Sigmoid colon (tissue), 7 donors: ENCODE results near the gene MAP4K1. TPM values are rescaled to one million over a fixed set of nuclear protein-coding genes. Genes with fewer than 3 reads are reported as not detected.

Experiments
- DNase-seq: peaks from one replicate; pipeline ENCODE4 v3.0.0-alpha.2; 2019
- H3K27ac ChIP-seq, 4 donors: fragments of 200-600 bp; sonication (generic); one replicate each; pipeline ENCODE4 v1.5.1; 2016 to 2019; ENCODE audit warnings: mild to moderate bottlenecking in 1 of 4
- H3K27me3 ChIP-seq, 3 donors: fragments of 200-600 bp; sonication (generic); one replicate each; pipeline ENCODE4 v1.5.1; 2019; ENCODE audit warnings: mild to moderate bottlenecking in 1 of 3
- H3K36me3 ChIP-seq, 4 donors: fragments of 200-600 bp; sonication (generic); one replicate each; pipeline ENCODE4 v1.5.1; 2016 to 2019
- H3K4me1 ChIP-seq, 4 donors: fragments of 200-600 bp; sonication (generic); one replicate each; pipeline ENCODE4 v1.5.1; 2017 to 2019
- H3K4me3 ChIP-seq, 4 donors: fragments of 200-600 bp; sonication (generic); one replicate each; pipeline ENCODE4 v1.5.1; 2017 to 2019; ENCODE audit warnings: mild to moderate bottlenecking in 2 of 4, moderate library complexity in 1 of 4
- H3K9me3 ChIP-seq, 4 donors: fragments of 200-600 bp in 3 of 4; sonication (generic) in 3 of 4; one replicate each; pipeline versions ENCODE4 v1.5.1 to v1.6.1; 2013 to 2019
- EP300 ChIP-seq, 4 donors: sonication (generic); formaldehyde crosslinking; IDR thresholded peaks; one replicate each; pipeline ENCODE4 v1.6.1; 2017; ENCODE audit warnings: antibody characterized with exemption in 4 of 4
- POLR2A ChIP-seq, 2 donors: fragments of 450-650 bp; IDR thresholded peaks; one replicate each; pipeline ENCODE4 v1.6.1; 2016; ENCODE audit warnings: antibody characterized with exemption in 2 of 2, mild to moderate bottlenecking in 2 of 2, moderate library complexity in 2 of 2
- POLR2AphosphoS5 ChIP-seq, 4 donors: sonication (generic); formaldehyde crosslinking; IDR thresholded peaks; one replicate each; pipeline ENCODE4 v1.6.1; 2017; ENCODE audit warnings: antibody characterized with exemption in 4 of 4
- WGBS, 2 donors: extraction: QIAGEN DNeasy Blood & Tissue Kit; methylation state at CpG; one replicate each; pipeline ENCODE4 v1.1.7; 2013; 5-methylcytosine and 5-hydroxymethylcytosine counted together
- intact Hi-C: fragments of 100-400 bp; cut with DNase I; formaldehyde crosslinking; loops from one replicate; pipeline ENCODE4 v1.15.1; 2023
- polyA plus RNA-seq, 3 donors: library from polyadenylated mRNA; stranded (reverse); fragments of 200-250 nt; gene quantifications; one replicate each; pipeline ENCODE4 v1.2.3, GENCODE V29; 2013
- total RNA-seq, 4 donors: library from RNA; depleted of rRNA; stranded (reverse); fragments of >200 nt; gene quantifications; one replicate each; pipeline ENCODE4 v1.1.0, GENCODE V29; 2016
- TF ChIP-seq, protein P1 (sequence below), 4 experiments: fragments of 450-650 bp in 3 of 4; fragments of 200-600 bp in 1 of 4; IDR thresholded peaks; one replicate each; pipeline ENCODE4 v1.5.1; 2016 to 2019; ENCODE audit warnings: antibody characterized with exemption in 4 of 4, mild to moderate bottlenecking in 3 of 4, moderate library complexity in 2 of 4
- donor health status: healthy with polysubstance abuse.
- donor health status: Bipolar disorder and iron deficiency.
- donor health status: healthy.

Gene MAP4K1
- total and polyA plus RNA-seq, 7 donors = 1.2 to 29.7 (median 1.6) TPM

DNA sequence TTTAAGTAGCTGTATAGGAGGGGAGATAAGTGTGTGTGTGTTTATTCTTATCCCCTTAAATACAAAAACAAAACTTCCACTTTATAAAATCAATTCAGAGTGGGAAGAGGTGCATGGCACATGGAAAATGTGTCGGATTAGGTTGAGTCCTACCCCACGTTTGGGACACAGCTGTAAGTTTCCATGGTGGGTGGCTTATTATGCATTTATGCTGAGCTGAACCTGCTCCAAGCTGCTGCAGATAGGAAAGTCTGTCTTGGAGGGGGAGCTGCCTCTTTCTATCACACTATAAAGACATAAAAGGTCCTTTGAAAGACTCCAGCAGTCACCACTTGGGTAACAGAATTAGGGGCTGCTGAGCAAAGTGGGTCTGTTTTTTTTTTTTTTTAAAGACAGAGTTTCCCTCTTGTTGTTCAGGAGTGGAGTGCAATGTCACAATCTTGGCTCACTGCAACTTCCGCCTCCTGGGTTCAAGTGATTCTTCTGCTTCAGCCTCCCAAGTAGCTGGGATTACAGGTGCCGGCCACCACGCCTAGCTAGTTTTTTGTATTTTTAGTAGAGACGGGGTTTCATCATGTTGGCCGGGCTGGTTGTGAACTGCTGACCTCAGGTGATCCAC lies 44.9 kb upstream of the MAP4K1 start:
- no peak for DNase-seq
- Histone ChIP-seq H3K4me3 (peak overlapping the region in 1 of 4 donors; percentile 11), H3K27ac (peak overlapping the region; percentile 96 to 100 (median 98)), H3K27me3 (no peaks in the 10 kb centered on the region), H3K36me3 (no peaks in the 10 kb centered on the region), H3K9me3 (no peaks in the 10 kb centered on the region), H3K4me1 (peaks cover 0 to 97% (median 96%) of the 10 kb centered on the region in 4 donors)
- TF ChIP-seq POLR2A (IDR thresholded peaks at IDR 0.05) = no peak
- TF ChIP-seq POLR2AphosphoS5 (IDR thresholded peaks at IDR 0.05) = no peak
- TF ChIP-seq, protein P1, sequence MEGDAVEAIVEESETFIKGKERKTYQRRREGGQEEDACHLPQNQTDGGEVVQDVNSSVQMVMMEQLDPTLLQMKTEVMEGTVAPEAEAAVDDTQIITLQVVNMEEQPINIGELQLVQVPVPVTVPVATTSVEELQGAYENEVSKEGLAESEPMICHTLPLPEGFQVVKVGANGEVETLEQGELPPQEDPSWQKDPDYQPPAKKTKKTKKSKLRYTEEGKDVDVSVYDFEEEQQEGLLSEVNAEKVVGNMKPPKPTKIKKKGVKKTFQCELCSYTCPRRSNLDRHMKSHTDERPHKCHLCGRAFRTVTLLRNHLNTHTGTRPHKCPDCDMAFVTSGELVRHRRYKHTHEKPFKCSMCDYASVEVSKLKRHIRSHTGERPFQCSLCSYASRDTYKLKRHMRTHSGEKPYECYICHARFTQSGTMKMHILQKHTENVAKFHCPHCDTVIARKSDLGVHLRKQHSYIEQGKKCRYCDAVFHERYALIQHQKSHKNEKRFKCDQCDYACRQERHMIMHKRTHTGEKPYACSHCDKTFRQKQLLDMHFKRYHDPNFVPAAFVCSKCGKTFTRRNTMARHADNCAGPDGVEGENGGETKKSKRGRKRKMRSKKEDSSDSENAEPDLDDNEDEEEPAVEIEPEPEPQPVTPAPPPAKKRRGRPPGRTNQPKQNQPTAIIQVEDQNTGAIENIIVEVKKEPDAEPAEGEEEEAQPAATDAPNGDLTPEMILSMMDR (IDR thresholded peaks at IDR 0.05) = no peak
- TF ChIP-seq EP300 (IDR thresholded peaks at IDR 0.05) = no peak
- WGBS, 2 donors = 64 to 82% methylated on average over 7 of the region's 7 CpGs
- intact Hi-C loops = no loop called here

DNA sequence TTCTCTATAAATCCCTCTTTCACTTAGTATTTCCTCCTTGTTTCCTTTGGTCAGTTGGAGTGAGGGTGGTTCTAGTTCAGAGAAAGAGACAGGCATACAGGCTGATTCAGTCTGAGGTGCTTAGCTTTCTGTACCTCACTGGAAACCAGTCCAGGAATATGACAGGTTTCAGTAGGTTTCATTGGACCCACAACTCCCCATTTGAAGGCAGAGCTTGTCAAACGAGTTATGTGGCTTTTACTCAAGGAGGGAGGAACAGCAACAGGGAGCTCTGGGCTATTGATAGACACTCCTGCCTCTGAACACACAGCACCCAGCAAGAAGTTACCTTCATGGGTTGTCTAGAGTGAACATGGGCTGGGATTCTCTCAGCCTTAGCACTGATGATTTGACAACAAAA lies 44.2 kb upstream of the MAP4K1 start:
- 2 to 34% methylated on average over 1 of the region's 1 CpG for WGBS, 2 donors
- intact Hi-C loops = no loop called here
- TF ChIP-seq, protein P1 (IDR thresholded peaks at IDR 0.05) = no peak
- no peak for TF ChIP-seq EP300 (IDR thresholded peaks at IDR 0.05)
- H3K9me3 ChIP-seq = no peaks in the 10 kb centered on the region
- DNase-seq = no peak
- H3K27ac ChIP-seq = peak overlapping the region; percentile 96 to 100 (median 98)
- H3K4me1 ChIP-seq = peaks cover 0 to 97% (median 96%) of the 10 kb centered on the region in 4 donors
- no peaks in the 10 kb centered on the region for H3K36me3 ChIP-seq
- H3K4me3 ChIP-seq = no peak overlapping the region
- H3K27me3 ChIP-seq = no peaks in the 10 kb centered on the region

DNA sequence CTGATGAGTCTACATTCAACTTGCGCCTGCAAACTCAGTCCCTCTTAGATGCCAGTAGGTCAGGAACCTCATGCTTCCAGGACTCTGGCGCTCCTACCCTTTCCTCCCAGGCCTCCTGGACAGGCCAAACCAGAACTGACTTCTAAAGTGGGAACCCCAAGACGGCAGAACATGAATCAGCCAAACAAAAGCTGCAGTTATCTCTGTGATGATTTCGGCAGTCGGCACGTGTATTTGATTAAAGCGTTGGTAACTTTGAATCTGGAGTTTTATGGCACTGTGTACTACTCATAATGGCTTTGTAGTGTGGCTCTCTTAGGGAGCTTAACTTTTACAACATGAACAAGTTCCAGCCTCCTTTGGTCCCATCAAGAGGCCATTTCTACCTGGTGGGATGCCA lies 43.4 kb upstream of the MAP4K1 start:
- no peaks in the 10 kb centered on the region for H3K9me3 ChIP-seq
- no peaks in the 10 kb centered on the region for H3K27me3 ChIP-seq
- intact Hi-C loops = no loop called here
- H3K4me1 ChIP-seq = peaks cover 0 to 96% (median 96%) of the 10 kb centered on the region in 4 donors
- 18 to 66% methylated on average over 7 of the region's 7 CpGs for WGBS, 2 donors
- TF ChIP-seq POLR2A (IDR thresholded peaks at IDR 0.05) (no peak), EP300 (IDR thresholded peaks at IDR 0.05) (no peak), POLR2AphosphoS5 (IDR thresholded peaks at IDR 0.05) (no peak)
- TF ChIP-seq, protein P1 (IDR thresholded peaks at IDR 0.05) = no peak
- peak overlapping the region; percentile 96 to 100 (median 98) for H3K27ac ChIP-seq
- no peaks in the 10 kb centered on the region for H3K36me3 ChIP-seq
- H3K4me3 ChIP-seq = no peak overlapping the region
- DNase-seq = no peak

DNA sequence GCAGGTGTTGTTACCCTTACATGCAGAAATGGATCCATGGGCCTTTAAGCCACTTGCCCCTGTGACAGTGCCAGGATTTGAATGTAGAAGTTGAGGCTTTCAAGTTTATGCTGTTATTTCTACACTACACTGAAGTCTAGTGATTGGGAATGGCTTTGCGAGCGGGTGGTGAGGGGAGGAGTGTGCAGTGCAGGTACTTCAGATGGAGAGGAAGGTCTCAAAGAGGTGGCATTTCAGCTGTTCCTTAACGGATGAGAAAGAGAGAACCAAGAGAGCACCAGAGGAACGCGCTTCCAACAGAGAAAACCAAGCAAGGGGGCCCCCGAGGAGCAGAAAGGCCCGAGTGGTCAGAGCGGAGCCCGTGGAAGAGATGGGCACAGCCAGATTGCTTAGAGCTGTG lies 43.0 kb upstream of the MAP4K1 start:
- no peak for DNase-seq
- peaks cover 0 to 96% (median 96%) of the 10 kb centered on the region in 4 donors for H3K4me1 ChIP-seq
- intact Hi-C loops = no loop called here

More for the DNA sequence above, 43.0 kb upstream of the MAP4K1 start:
- no peaks in the 10 kb centered on the region for H3K36me3 ChIP-seq
- H3K27me3 ChIP-seq = no peaks in the 10 kb centered on the region
- no peak overlapping the region for H3K4me3 ChIP-seq
- WGBS, 2 donors = 27 to 72% methylated on average over 9 of the region's 9 CpGs
- no peak for TF ChIP-seq POLR2A (IDR thresholded peaks at IDR 0.05)
- no peak for TF ChIP-seq EP300 (IDR thresholded peaks at IDR 0.05)
- no peak for TF ChIP-seq POLR2AphosphoS5 (IDR thresholded peaks at IDR 0.05)
- TF ChIP-seq, protein P1 (IDR thresholded peaks at IDR 0.05) = no peak
- H3K27ac ChIP-seq = peak overlapping the region; percentile 96 to 100 (median 98)
- no peaks in the 10 kb centered on the region for H3K9me3 ChIP-seq
